ENCODE data around the gene AKAP13.

AKAP13 gene

DNA sequence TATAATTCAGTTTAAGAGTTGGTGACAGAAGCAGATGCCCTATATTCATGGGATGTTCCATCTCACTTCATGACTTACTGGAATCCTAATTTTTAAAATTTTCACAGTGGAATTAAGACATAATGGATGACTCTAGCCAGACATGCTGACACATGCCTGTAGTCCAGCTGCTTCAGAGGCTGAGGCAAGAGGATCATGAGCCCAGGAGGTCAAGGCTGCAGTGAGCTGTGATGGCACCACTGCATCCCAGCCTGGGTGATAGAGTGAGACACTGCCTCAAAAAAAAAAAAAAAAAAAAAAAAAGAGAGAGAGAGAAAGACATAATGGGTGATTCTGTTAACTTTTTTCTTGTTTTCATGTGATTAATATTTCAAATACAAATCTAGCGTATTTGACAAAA is 290.8 kb downstream of the AKAP13 start:
- H3K36me3 ChIP-seq (ENCODE audit: control insufficient read depth, insufficient read depth, low read length, severe bottlenecking), result peaks cover 55% of the 10 kb centered on the region

GRCh38 chr15:85672332-85673084 is 292.1 kb downstream of the AKAP13 start:
- Histone ChIP-seq H3K27me3 (replicated peaks; ENCODE audit: control insufficient read depth, insufficient read depth, low read length) (no peaks in the 10 kb centered on the region), H3K36me3 (ENCODE audit: control insufficient read depth, insufficient read depth, low read length, severe bottlenecking) (peaks cover 56% of the 10 kb centered on the region), H3K9me3 (ENCODE audit: control insufficient read depth, low read length) (no peaks in the 10 kb centered on the region), H3K9ac (ENCODE audit: low read length) (no peak overlapping the region), H3K4me1 (ENCODE audit: control insufficient read depth, insufficient read depth, low read length) (peaks cover 34% of the 10 kb centered on the region), H3K4me3 (ENCODE audit: low read length) (no peak overlapping the region)
- peak; percentile 25 for DNase-seq (ENCODE audit: low read depth)

More for the DNA sequence above, 290.8 kb downstream of the AKAP13 start:
- no peaks in the 10 kb centered on the region for H3K9me3 ChIP-seq (ENCODE audit: control insufficient read depth, low read length)
- no peak for DNase-seq (ENCODE audit: low read depth)
- no peak overlapping the region for H3K9ac ChIP-seq (ENCODE audit: low read length)
- peaks cover 39% of the 10 kb centered on the region for H3K4me1 ChIP-seq (ENCODE audit: control insufficient read depth, insufficient read depth, low read length)
- H3K4me3 ChIP-seq (ENCODE audit: low read length), result no peak overlapping the region
- H3K27me3 ChIP-seq (replicated peaks; ENCODE audit: control insufficient read depth, insufficient read depth, low read length), result no peaks in the 10 kb centered on the region

GRCh38 chr15:85673326-85673725 is 292.9 kb downstream of the AKAP13 start:
- H3K36me3 ChIP-seq (ENCODE audit: control insufficient read depth, insufficient read depth, low read length, severe bottlenecking), result peaks cover 56% of the 10 kb centered on the region
- peak; percentile 66 for DNase-seq (ENCODE audit: low read depth)
- no peaks in the 10 kb centered on the region for H3K9me3 ChIP-seq (ENCODE audit: control insufficient read depth, low read length)
- no peaks in the 10 kb centered on the region for H3K27me3 ChIP-seq (replicated peaks; ENCODE audit: control insufficient read depth, insufficient read depth, low read length)
- no peak overlapping the region for H3K4me3 ChIP-seq (ENCODE audit: low read length)
- peaks cover 26% of the 10 kb centered on the region for H3K4me1 ChIP-seq (ENCODE audit: control insufficient read depth, insufficient read depth, low read length)
- no peak overlapping the region for H3K9ac ChIP-seq (ENCODE audit: low read length)

DNA sequence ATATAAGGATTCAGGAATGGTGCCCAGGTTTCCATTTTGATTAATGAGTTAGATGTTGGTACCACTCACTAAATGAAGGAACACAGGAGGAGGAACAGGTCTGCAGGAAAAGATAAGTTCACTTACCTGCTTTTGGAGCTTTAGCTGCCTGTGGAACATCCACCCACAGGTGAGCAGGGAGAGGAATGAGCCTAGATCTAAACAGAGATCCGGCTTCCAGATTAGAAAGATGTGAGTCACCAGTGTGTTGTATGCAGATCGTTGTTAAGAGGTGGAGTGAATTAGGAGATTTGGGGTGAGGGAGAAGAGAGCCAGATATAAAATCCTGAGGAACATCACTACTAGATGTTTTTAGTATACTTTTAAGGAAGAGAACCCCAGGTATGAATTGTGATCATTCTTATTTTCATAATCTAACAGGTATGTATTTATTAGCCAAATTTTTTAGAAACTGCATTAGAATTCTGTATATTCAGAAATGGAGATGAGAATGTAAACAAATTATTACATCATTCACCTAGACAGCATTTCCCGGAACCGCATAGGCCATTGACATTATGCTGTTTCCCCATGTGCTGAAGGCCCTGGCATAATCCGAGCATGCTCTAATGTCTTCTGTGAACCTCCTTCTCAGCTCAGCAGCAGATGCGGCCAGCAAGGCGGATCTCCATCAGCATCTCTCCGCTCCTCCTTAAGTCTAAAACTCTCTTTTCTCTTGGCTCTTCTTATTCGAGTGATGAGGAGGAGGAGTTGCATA is 296.1 kb downstream of the AKAP13 start:
- Histone ChIP-seq H3K4me3 (ENCODE audit: low read length) (no peak overlapping the region), H3K4me1 (ENCODE audit: control insufficient read depth, insufficient read depth, low read length) (peaks cover 24% of the 10 kb centered on the region), H3K36me3 (ENCODE audit: control insufficient read depth, insufficient read depth, low read length, severe bottlenecking) (peaks cover 42% of the 10 kb centered on the region), H3K9me3 (ENCODE audit: control insufficient read depth, low read length) (no peaks in the 10 kb centered on the region), H3K27me3 (replicated peaks; ENCODE audit: control insufficient read depth, insufficient read depth, low read length) (no peaks in the 10 kb centered on the region), H3K9ac (ENCODE audit: low read length) (no peak overlapping the region)
- DNase-seq (ENCODE audit: low read depth), result no peak

- H3K4me1 ChIP-seq (ENCODE audit: control insufficient read depth, insufficient read depth, low read length), result peaks cover 7% of the 10 kb centered on the region
- H3K4me3 ChIP-seq (ENCODE audit: low read length), result no peak overlapping the region
- DNase-seq (ENCODE audit: low read depth), result no peak
- H3K36me3 ChIP-seq (ENCODE audit: control insufficient read depth, insufficient read depth, low read length, severe bottlenecking), result peaks cover 58% of the 10 kb centered on the region
- no peak overlapping the region for H3K9ac ChIP-seq (ENCODE audit: low read length)
- no peaks in the 10 kb centered on the region for H3K9me3 ChIP-seq (ENCODE audit: control insufficient read depth, low read length)
- H3K27me3 ChIP-seq (replicated peaks; ENCODE audit: control insufficient read depth, insufficient read depth, low read length), result no peaks in the 10 kb centered on the region
Measured at GRCh38 chr15:85679231-85679630, 298.8 kb downstream of the AKAP13 start.

DNA sequence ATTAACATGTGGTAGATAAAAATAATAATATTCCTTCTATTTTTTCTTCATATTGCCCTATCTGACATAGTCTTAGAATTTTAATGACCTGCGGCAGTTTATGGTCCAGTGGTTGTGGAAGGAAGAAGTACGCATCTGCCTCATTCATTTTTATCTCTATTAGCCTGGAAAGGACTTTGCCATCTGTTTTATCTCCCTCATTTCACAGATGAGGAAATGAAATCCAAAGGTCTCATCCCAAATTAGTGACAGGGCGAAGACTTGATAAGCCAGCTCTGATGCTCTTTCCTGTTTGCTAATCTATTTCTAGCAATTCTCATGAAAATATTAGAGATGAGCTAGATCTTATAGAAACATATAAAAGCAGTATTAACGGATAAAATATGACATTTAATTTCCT is 301.0 kb downstream of the AKAP13 start:
- Histone ChIP-seq H3K4me1 (ENCODE audit: control insufficient read depth, insufficient read depth, low read length) (no peaks in the 10 kb centered on the region), H3K27me3 (replicated peaks; ENCODE audit: control insufficient read depth, insufficient read depth, low read length) (no peaks in the 10 kb centered on the region), H3K9me3 (ENCODE audit: control insufficient read depth, low read length) (no peaks in the 10 kb centered on the region), H3K4me3 (ENCODE audit: low read length) (no peak overlapping the region), H3K9ac (ENCODE audit: low read length) (no peak overlapping the region), H3K36me3 (ENCODE audit: control insufficient read depth, insufficient read depth, low read length, severe bottlenecking) (peaks cover 65% of the 10 kb centered on the region)
- DNase-seq (ENCODE audit: low read depth), result no peak

- H3K9me3 ChIP-seq (ENCODE audit: control insufficient read depth, low read length), result no peaks in the 10 kb centered on the region
- H3K9ac ChIP-seq (ENCODE audit: low read length), result no peak overlapping the region
- H3K4me3 ChIP-seq (ENCODE audit: low read length), result no peak overlapping the region
- no peak for DNase-seq (ENCODE audit: low read depth)
- H3K27me3 ChIP-seq (replicated peaks; ENCODE audit: control insufficient read depth, insufficient read depth, low read length), result no peaks in the 10 kb centered on the region
- H3K4me1 ChIP-seq (ENCODE audit: control insufficient read depth, insufficient read depth, low read length), result peaks cover 4% of the 10 kb centered on the region
- peaks cover 74% of the 10 kb centered on the region for H3K36me3 ChIP-seq (ENCODE audit: control insufficient read depth, insufficient read depth, low read length, severe bottlenecking)
Measured at GRCh38 chr15:85684174-85684710, 303.8 kb downstream of the AKAP13 start.

DNA sequence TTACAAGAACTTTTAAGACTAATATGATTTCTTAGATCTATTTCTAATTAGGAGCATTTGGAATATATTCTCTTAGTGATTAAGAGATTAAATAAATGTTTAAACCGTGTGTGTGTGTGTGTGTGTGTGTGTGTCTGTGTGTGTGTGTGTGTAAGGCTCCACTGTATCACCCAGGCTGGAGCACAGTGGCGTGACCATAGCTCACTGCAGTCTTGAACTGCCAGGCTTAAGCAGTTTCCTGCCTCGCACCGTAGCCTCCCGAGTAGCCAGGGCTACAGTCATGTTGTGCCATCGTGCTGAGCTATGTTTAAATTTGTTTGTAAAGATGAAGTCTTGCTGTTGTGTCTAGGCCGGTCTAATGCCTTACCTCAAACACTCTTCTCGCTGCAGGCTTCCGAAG is 305.0 kb downstream of the AKAP13 start:
- Histone ChIP-seq H3K9me3 (ENCODE audit: control insufficient read depth, low read length) (no peaks in the 10 kb centered on the region), H3K9ac (ENCODE audit: low read length) (no peak overlapping the region), H3K27me3 (replicated peaks; ENCODE audit: control insufficient read depth, insufficient read depth, low read length) (no peaks in the 10 kb centered on the region), H3K36me3 (ENCODE audit: control insufficient read depth, insufficient read depth, low read length, severe bottlenecking) (peaks cover 69% of the 10 kb centered on the region), H3K4me3 (ENCODE audit: low read length) (no peak overlapping the region), H3K4me1 (ENCODE audit: control insufficient read depth, insufficient read depth, low read length) (peaks cover 9% of the 10 kb centered on the region)
- DNase-seq (ENCODE audit: low read depth), result no peak

DNA sequence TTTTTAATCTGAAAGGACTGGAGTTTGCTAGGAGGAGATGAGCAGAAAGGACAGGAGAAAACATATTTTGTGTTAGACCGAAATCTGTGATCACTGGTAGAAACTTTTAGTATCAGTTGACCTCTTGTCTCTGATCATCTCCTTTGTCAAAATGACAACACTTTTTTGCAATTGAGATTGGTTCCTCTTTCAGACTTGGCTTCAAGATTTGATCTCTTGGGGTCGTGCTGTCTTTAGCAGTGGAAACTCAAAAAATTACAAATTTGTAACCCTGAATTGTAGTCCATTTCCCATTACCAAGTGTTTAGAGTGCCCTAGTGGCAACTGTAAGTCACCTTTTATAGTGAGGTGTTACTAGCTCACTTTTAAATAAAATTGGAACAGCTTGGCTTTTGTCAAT is 306.9 kb downstream of the AKAP13 start:
- H3K4me1 ChIP-seq (ENCODE audit: control insufficient read depth, insufficient read depth, low read length), result peaks cover 23% of the 10 kb centered on the region
- peaks cover 62% of the 10 kb centered on the region for H3K36me3 ChIP-seq (ENCODE audit: control insufficient read depth, insufficient read depth, low read length, severe bottlenecking)
- no peak for DNase-seq (ENCODE audit: low read depth)
- no peaks in the 10 kb centered on the region for H3K9me3 ChIP-seq (ENCODE audit: control insufficient read depth, low read length)
- H3K27me3 ChIP-seq (replicated peaks; ENCODE audit: control insufficient read depth, insufficient read depth, low read length), result no peaks in the 10 kb centered on the region
- no peak overlapping the region for H3K4me3 ChIP-seq (ENCODE audit: low read length)
- H3K9ac ChIP-seq (ENCODE audit: low read length), result no peak overlapping the region

- no peak overlapping the region for H3K4me3 ChIP-seq (ENCODE audit: low read length)
- H3K9me3 ChIP-seq (ENCODE audit: control insufficient read depth, low read length), result no peaks in the 10 kb centered on the region
- DNase-seq (ENCODE audit: low read depth), result no peak
- peak overlapping the region; percentile 89 for H3K9ac ChIP-seq (ENCODE audit: low read length)
- peaks cover 60% of the 10 kb centered on the region for H3K36me3 ChIP-seq (ENCODE audit: control insufficient read depth, insufficient read depth, low read length, severe bottlenecking)
- H3K27me3 ChIP-seq (replicated peaks; ENCODE audit: control insufficient read depth, insufficient read depth, low read length), result no peaks in the 10 kb centered on the region
- peaks cover 23% of the 10 kb centered on the region for H3K4me1 ChIP-seq (ENCODE audit: control insufficient read depth, insufficient read depth, low read length)
Measured at GRCh38 chr15:85688711-85689110, 308.3 kb downstream of the AKAP13 start.

DNA sequence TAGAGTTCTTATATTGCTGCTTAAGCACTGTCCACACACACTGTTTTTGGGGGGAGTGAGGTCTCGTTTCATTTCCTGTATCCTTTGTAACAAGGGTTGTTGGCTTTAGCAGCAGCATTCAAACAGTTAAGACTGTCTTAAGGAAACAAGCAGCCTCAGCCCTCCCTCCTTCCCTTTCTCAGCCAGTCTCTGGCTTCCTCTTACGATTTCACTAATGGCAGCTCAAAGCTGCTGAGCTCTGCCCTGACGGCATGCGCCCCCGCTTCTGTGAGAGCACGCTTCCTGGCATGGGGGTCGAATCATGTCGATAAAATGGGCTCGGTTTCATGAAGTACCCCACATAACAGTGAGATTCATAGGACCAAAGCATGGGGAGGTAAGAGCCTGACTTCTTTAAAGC is 309.3 kb downstream of the AKAP13 start:
- H3K4me1 ChIP-seq (ENCODE audit: control insufficient read depth, insufficient read depth, low read length), result peaks cover 23% of the 10 kb centered on the region
- H3K4me3 ChIP-seq (ENCODE audit: low read length), result peak overlapping the region; percentile 88
- no peaks in the 10 kb centered on the region for H3K9me3 ChIP-seq (ENCODE audit: control insufficient read depth, low read length)
- peaks cover 60% of the 10 kb centered on the region for H3K36me3 ChIP-seq (ENCODE audit: control insufficient read depth, insufficient read depth, low read length, severe bottlenecking)
- DNase-seq (ENCODE audit: low read depth), result peak; percentile 39
- H3K9ac ChIP-seq (ENCODE audit: low read length), result peak overlapping the region; percentile 89
- no peaks in the 10 kb centered on the region for H3K27me3 ChIP-seq (replicated peaks; ENCODE audit: control insufficient read depth, insufficient read depth, low read length)
